HCT116 (cell line): ENCODE data around the gene CLASP2. TPM values are rescaled to one million over a fixed set of nuclear protein-coding genes. Genes with fewer than 3 reads are reported as not detected.

ENCODE experiments used
- ATAC-seq: fragments of 200-7000 bp; cut with Tn5 transposase; 2 replicates; pipeline ENCODE4 v1.9.1; 2020; ENCODE audit warnings: mild to moderate bottlenecking, moderate library complexity
- BruUV-seq: library from RNA; stranded (reverse); fragments of 400-500 nt; replicated peaks from 2 replicates; lab custom pipeline; 2021; lab: Mats Ljungman, UMichigan
- CTCF ChIA-PET: fragments of 300-600 bp; sonication (Branson Sonifier 250); formaldehyde crosslinking; loops from one replicate; lab custom pipeline; 2021; ENCODE audit warnings: antibody characterized with exemption; lab: Charles Lee
- POLR2A ChIA-PET: fragments of 300-600, 350-600 bp; sonication (Branson Sonifier 250); formaldehyde crosslinking; loops from one replicate; lab custom pipeline; 2021; ENCODE audit warnings: antibody characterized with exemption; lab: Charles Lee
- RAD21 ChIA-PET, 2 experiments: fragments of 300-600 bp; sonication (Branson Sonifier 250); formaldehyde crosslinking; loops; one replicate each; lab custom pipeline; 2023; ENCODE audit warnings: low total read pairs in 2 of 2; ENCODE audit not compliant: uncharacterized antibody in 2 of 2, unreplicated experiment in 2 of 2, low non-redundant PET in 1 of 2; lab: Charles Lee
- DNase-seq: peaks from one replicate; pipeline ENCODE4 v3.0.0-alpha.2; 2010; ENCODE audit warnings: low read depth, low spot score
- H2AFZ ChIP-seq: fragments of 200-600 bp; shearing (Covaris generic), sonication (generic); 2 replicates; pipeline ENCODE4 v1.6.1; 2017; ENCODE audit warnings: low read depth, mixed run types, mixed read lengths, antibody characterized with exemption, low read length; ENCODE audit not compliant: poor library complexity, severe bottlenecking
- H3K27ac ChIP-seq: 2 replicates; pipeline ENCODE4 v1.5.1; 2012; ENCODE audit warnings: low read depth, low read length
- H3K27me3 ChIP-seq: fragments of 200-600 bp; sonication (generic); 2 replicates; pipeline ENCODE4 v1.6.1; 2016; ENCODE audit warnings: mixed run types, low read length, mixed read lengths; ENCODE audit not compliant: insufficient read depth
- H3K36me3 ChIP-seq, 2 experiments: fragments of 200-500 bp in 1 of 2; fragments of 200-600 bp in 1 of 2; sonication (Bioruptor generic) in 1 of 2; sonication (generic) in 1 of 2; 2 replicates each; pipeline versions ENCODE4 v1.5.1 to v1.6.1; 2014 to 2016; ENCODE audit warnings: low read length in 2 of 2, inconsistent platforms in 1 of 2, mixed read lengths in 1 of 2, mixed run types in 1 of 2; ENCODE audit not compliant: insufficient read depth in 2 of 2, control insufficient read depth in 1 of 2
- H3K4me1 ChIP-seq, 2 experiments: fragments of 200-600 bp in 1 of 2; sonication (generic) in 1 of 2; 2 replicates each; pipeline versions ENCODE4 v1.5.1 to v1.6.1; 2012 to 2017; ENCODE audit warnings: low read length in 2 of 2, inconsistent platforms in 1 of 2, mild to moderate bottlenecking in 1 of 2, mixed read lengths in 1 of 2, mixed run types in 1 of 2, moderate library complexity in 1 of 2; ENCODE audit not compliant: insufficient read depth in 2 of 2, control insufficient read depth in 1 of 2
- H3K4me2 ChIP-seq: fragments of 200-600 bp; sonication (generic); 2 replicates; pipeline ENCODE4 v1.6.1; 2017; ENCODE audit warnings: mixed run types, low read length, mixed read lengths
- H3K4me3 ChIP-seq, 2 experiments: fragments of 200-600 bp in 1 of 2; sonication (generic) in 1 of 2; replicated peaks in 1 of 2; 2 replicates each; pipeline ENCODE4 v1.5.1; 2011 to 2016; ENCODE audit warnings: low read length in 2 of 2, control low read depth in 1 of 2, low read depth in 1 of 2, mild to moderate bottlenecking in 1 of 2, mixed read lengths in 1 of 2, mixed run types in 1 of 2
- H3K79me2 ChIP-seq: fragments of 200-600 bp; sonication (generic); 2 replicates; pipeline ENCODE4 v1.6.1; 2017; ENCODE audit warnings: mild to moderate bottlenecking, mixed run types, low read length, moderate library complexity, mixed read lengths; ENCODE audit not compliant: insufficient read depth
- H3K9ac ChIP-seq: fragments of 200-600 bp; sonication (generic); 2 replicates; pipeline ENCODE4 v1.6.1; 2016; ENCODE audit warnings: low read length, mixed read lengths
- H3K9me2 ChIP-seq: fragments of 200-600 bp; sonication (generic), shearing (Covaris generic); 2 replicates; pipeline ENCODE4 v1.6.1; 2017; ENCODE audit warnings: mixed run types, mild to moderate bottlenecking, moderate library complexity; ENCODE audit not compliant: insufficient read depth
- H3K9me3 ChIP-seq, 2 experiments: fragments of 200-500 bp in 1 of 2; fragments of 200-600 bp in 1 of 2; sonication (Bioruptor generic) in 1 of 2; sonication (generic) in 1 of 2; 2 replicates each; pipeline ENCODE4 v1.6.1; 2014 to 2017; ENCODE audit warnings: low read length in 2 of 2, mixed read lengths in 2 of 2, inconsistent platforms in 1 of 2, low read depth in 1 of 2, mild to moderate bottlenecking in 1 of 2, mixed run types in 1 of 2, moderate library complexity in 1 of 2; ENCODE audit not compliant: control insufficient read depth in 1 of 2, insufficient read depth in 1 of 2
- H4K20me1 ChIP-seq: fragments of 200-600 bp; sonication (generic), shearing (Covaris generic); 2 replicates; pipeline ENCODE4 v1.6.1; 2017; ENCODE audit warnings: mixed run types, mild to moderate bottlenecking, moderate library complexity; ENCODE audit not compliant: insufficient read depth
- CBX3 ChIP-seq: IDR thresholded peaks from 2 replicates; pipeline ENCODE4 v1.6.1; 2012; ENCODE audit warnings: low read depth
- CEBPB ChIP-seq: IDR thresholded peaks from 2 replicates; pipeline ENCODE4 v1.6.1; 2012; ENCODE audit warnings: low read depth
- CTCF ChIP-seq, 3 experiments: fragments of 200-600 bp in 1 of 3; sonication (generic) in 1 of 3; IDR thresholded peaks in 2 of 3; conservative IDR thresholded peaks in 1 of 3; 2 replicates each; pipeline ENCODE4 v1.5.1; 2012 to 2017; ENCODE audit warnings: low read depth in 2 of 3, low read length in 2 of 3, antibody characterized with exemption in 1 of 3, borderline replicate concordance in 1 of 3, control low read depth in 1 of 3, mild to moderate bottlenecking in 1 of 3, mixed read lengths in 1 of 3, mixed run types in 1 of 3, moderate library complexity in 1 of 3; ENCODE audit not compliant: insufficient read depth in 1 of 3
- EGR1 ChIP-seq: IDR thresholded peaks from 2 replicates; pipeline ENCODE4 v1.6.1; 2012; ENCODE audit warnings: low read depth
- EZH2 ChIP-seq: fragments of 200-600 bp; sonication (generic); IDR thresholded peaks from 2 replicates; pipeline ENCODE4 v1.6.1; 2017; ENCODE audit warnings: antibody characterized with exemption, mixed run types
- EZH2phosphoT487 ChIP-seq: fragments of 200-600 bp; IDR thresholded peaks from 2 replicates; pipeline ENCODE4 v1.6.1; 2018; ENCODE audit warnings: antibody characterized with exemption, borderline replicate concordance
- FOSL1 ChIP-seq: IDR thresholded peaks from 2 replicates; pipeline ENCODE4 v1.6.1; 2012; ENCODE audit warnings: low read depth
- JUND ChIP-seq: IDR thresholded peaks from 2 replicates; pipeline ENCODE4 v1.6.1; 2012
- POLR2A ChIP-seq: IDR thresholded peaks from 2 replicates; pipeline ENCODE4 v1.7.0; 2011; ENCODE audit warnings: borderline replicate concordance; ENCODE audit not compliant: insufficient read depth, insufficient read length; ENCODE audit errors: extremely low read depth
- POLR2AphosphoS5 ChIP-seq: IDR thresholded peaks from 2 replicates; pipeline ENCODE4 v1.6.1; 2011; ENCODE audit warnings: mild to moderate bottlenecking, low read depth, low read length, moderate library complexity
- RAD21 ChIP-seq: IDR thresholded peaks from 2 replicates; pipeline ENCODE4 v1.6.1; 2012; ENCODE audit warnings: low read depth, mild to moderate bottlenecking
- REST ChIP-seq: IDR thresholded peaks from 2 replicates; pipeline ENCODE4 v1.6.1; 2012; ENCODE audit warnings: low read depth
- SIN3A ChIP-seq: IDR thresholded peaks from 2 replicates; pipeline ENCODE4 v1.6.1; 2012; ENCODE audit warnings: low read depth
- SRF ChIP-seq: IDR thresholded peaks from 2 replicates; pipeline ENCODE4 v1.6.1; 2012; ENCODE audit warnings: low read depth
- YY1 ChIP-seq: IDR thresholded peaks from 2 replicates; pipeline ENCODE4 v1.6.1; 2011; ENCODE audit warnings: low read length, low read depth, moderate library complexity, mild to moderate bottlenecking; ENCODE audit not compliant: insufficient replicate concordance; ENCODE audit errors: extremely low read depth
- ZBTB33 ChIP-seq: IDR thresholded peaks from 2 replicates; pipeline ENCODE4 v1.6.1; 2011; ENCODE audit warnings: mild to moderate bottlenecking, low read length, moderate library complexity; ENCODE audit not compliant: insufficient replicate concordance; ENCODE audit errors: extremely low read depth
- ZFX ChIP-seq: fragments of 450-650 bp; IDR thresholded peaks from 2 replicates; pipeline ENCODE4 v1.6.1; 2017
- ZNF274 ChIP-seq: fragments of 200-500 bp; sonication (Bioruptor generic); IDR thresholded peaks from 2 replicates; pipeline ENCODE4 v1.6.1; 2014; ENCODE audit warnings: mild to moderate bottlenecking, low read depth, low read length, inconsistent platforms
- intact Hi-C: fragments of 100-400 bp; cut with micrococcal nuclease; formaldehyde crosslinking; loops from 2 replicates; pipeline ENCODE4 v1.10.0; 2022
- total RNA-seq: library from RNA; stranded (reverse); gene quantifications from one replicate; pipeline ENCODE4 v1.2.1, GENCODE V29; 2021; ENCODE audit not compliant: unreplicated experiment
- TF ChIP-seq, protein P1 (sequence below): IDR thresholded peaks from 2 replicates; pipeline ENCODE4 v1.6.1; 2012
- TF ChIP-seq, protein P2 (sequence below): IDR thresholded peaks from 2 replicates; pipeline ENCODE4 v1.6.1; 2012

The CLASP2 gene
- total RNA-seq, 1 experiment from 2014 or later, result 36.3 TPM

GRCh38 chr3:33491721-33492120, 226.3 kb downstream of the CLASP2 start:
- H3K27ac ChIP-seq, result no peak overlapping the region
- intact Hi-C loops, result no loop called here
- CTCF ChIA-PET, result no interaction called here

More at GRCh38 chr3:33491721-33492120, 226.3 kb downstream of the CLASP2 start:
- POLR2A ChIA-PET, result no interaction called here
- Histone ChIP-seq H3K79me2 (no peaks in the 10 kb centered on the region), H3K9ac (no peak overlapping the region), H3K36me3 (no peaks in the 10 kb centered on the region), H4K20me1 (no peaks in the 10 kb centered on the region), H3K27me3 (no peaks in the 10 kb centered on the region), H2AFZ (no peak overlapping the region), H3K4me2 (no peak overlapping the region), H3K4me3 (no peak overlapping the region), H3K9me2 (no peaks in the 10 kb centered on the region), H3K9me3 (no peaks in the 10 kb centered on the region), H3K4me1 (no peaks in the 10 kb centered on the region)
- ATAC-seq (no peak), DNase-seq (no peak)
- RAD21 ChIA-PET, result no interaction called here
- TF ChIP-seq CEBPB (no peak), ZFX (no peak), FOSL1 (no peak), EZH2phosphoT487 (no peak), CBX3 (no peak), ZBTB33 (no peak), SRF (no peak), JUND (no peak), EZH2 (no peak), POLR2A (no peak), EGR1 (no peak), REST (no peak), YY1 (no peak), CTCF (IDR thresholded peaks at IDR 0.05 in 2 of 3, conservative IDR thresholded peaks at IDR 0.05 in 1 of 3; ENCODE audit: borderline replicate concordance in 1 of 3, insufficient read depth in 1 of 3, low read depth in 2 of 3, low read length in 2 of 3) (no peak), POLR2AphosphoS5 (no peak), SIN3A (no peak), ZNF274 (no peak), RAD21 (no peak)
- TF ChIP-seq, protein P1, sequence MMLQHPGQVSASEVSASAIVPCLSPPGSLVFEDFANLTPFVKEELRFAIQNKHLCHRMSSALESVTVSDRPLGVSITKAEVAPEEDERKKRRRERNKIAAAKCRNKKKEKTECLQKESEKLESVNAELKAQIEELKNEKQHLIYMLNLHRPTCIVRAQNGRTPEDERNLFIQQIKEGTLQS, result no peak
- TF ChIP-seq, protein P2, sequence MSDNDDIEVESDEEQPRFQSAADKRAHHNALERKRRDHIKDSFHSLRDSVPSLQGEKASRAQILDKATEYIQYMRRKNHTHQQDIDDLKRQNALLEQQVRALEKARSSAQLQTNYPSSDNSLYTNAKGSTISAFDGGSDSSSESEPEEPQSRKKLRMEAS, result no peak
- no TSS peak for BruUV-seq
